HEK293T (cell line): ENCODE data around the gene FNTB.

Source experiments
- CTCF ChIA-PET: fragments of 350-600 bp; formaldehyde crosslinking; extraction: SDS; loops from one replicate; lab custom pipeline; 2021; ENCODE audit warnings: antibody characterized with exemption, inconsistent platforms; lab: Yijun Ruan, JAX
- POLR2A ChIA-PET: fragments of 350-600 bp; formaldehyde crosslinking; extraction: SDS; loops from one replicate; lab custom pipeline; 2020; ENCODE audit warnings: antibody characterized with exemption, inconsistent platforms; lab: Yijun Ruan, JAX
- DNase-seq: peaks from one replicate; pipeline ENCODE4 v3.0.0; 2012; ENCODE audit warnings: mixed read lengths; ENCODE audit errors: extremely low spot score
- ARNT ChIP-seq: fragments of 450-650 bp; IDR thresholded peaks from 2 replicates; pipeline ENCODE4 v1.6.1; 2017; ENCODE audit warnings: mild to moderate bottlenecking
- BHLHE40 ChIP-seq: fragments of 450-650 bp; IDR thresholded peaks from 2 replicates; pipeline ENCODE4 v1.6.1; 2016; ENCODE audit warnings: mild to moderate bottlenecking, moderate library complexity, borderline replicate concordance
- CTBP1 ChIP-seq: fragments of 450-650 bp; IDR thresholded peaks from 2 replicates; pipeline ENCODE4 v1.6.1; 2016; ENCODE audit warnings: borderline replicate concordance
- ELF4 ChIP-seq: fragments of 450-650 bp; IDR thresholded peaks from 2 replicates; pipeline ENCODE4 v1.6.1; 2017; ENCODE audit warnings: antibody characterized with exemption
- FOXA1 ChIP-seq: fragments of 450-650 bp; IDR thresholded peaks from 2 replicates; pipeline ENCODE4 v1.6.1; 2016; ENCODE audit warnings: mild to moderate bottlenecking
- FOXK2 ChIP-seq: fragments of 450-650 bp; IDR thresholded peaks from 2 replicates; pipeline ENCODE4 v1.6.1; 2016; ENCODE audit warnings: mild to moderate bottlenecking
- FOXM1 ChIP-seq: fragments of 450-650 bp; IDR thresholded peaks from 2 replicates; pipeline ENCODE4 v1.6.1; 2017; ENCODE audit warnings: mild to moderate bottlenecking, borderline replicate concordance
- HDGF ChIP-seq: fragments of 450-650 bp; IDR thresholded peaks from 2 replicates; pipeline ENCODE4 v1.6.1; 2017; ENCODE audit warnings: antibody characterized with exemption, borderline replicate concordance
- L3MBTL2 ChIP-seq: fragments of 450-650 bp; conservative IDR thresholded peaks from 2 replicates; pipeline ENCODE4 v1.6.1; 2016; ENCODE audit warnings: mild to moderate bottlenecking
- LEF1 ChIP-seq: fragments of 450-650 bp; IDR thresholded peaks from 2 replicates; pipeline ENCODE4 v1.6.1; 2017; ENCODE audit warnings: mild to moderate bottlenecking, borderline replicate concordance
- NFRKB ChIP-seq: fragments of 450-650 bp; IDR thresholded peaks from 2 replicates; pipeline ENCODE4 v1.6.1; 2016; ENCODE audit warnings: mild to moderate bottlenecking, moderate library complexity
- SP1 ChIP-seq: fragments of 450-650 bp; IDR thresholded peaks from 2 replicates; pipeline ENCODE4 v1.6.1; 2017
- SUZ12 ChIP-seq: fragments of 450-650 bp; IDR thresholded peaks from 2 replicates; pipeline ENCODE4 v1.6.1; 2016; ENCODE audit warnings: mild to moderate bottlenecking
- TARDBP ChIP-seq: fragments of 450-650 bp; IDR thresholded peaks from 2 replicates; pipeline ENCODE4 v1.6.1; 2016
- ZNF384 ChIP-seq: fragments of 450-650 bp; IDR thresholded peaks from 2 replicates; pipeline ENCODE4 v1.6.1; 2016
- TF ChIP-seq, protein P1 (sequence below): fragments of 450-650 bp; IDR thresholded peaks from 2 replicates; pipeline ENCODE4 v1.6.1; 2016

Gene FNTB

DNA sequence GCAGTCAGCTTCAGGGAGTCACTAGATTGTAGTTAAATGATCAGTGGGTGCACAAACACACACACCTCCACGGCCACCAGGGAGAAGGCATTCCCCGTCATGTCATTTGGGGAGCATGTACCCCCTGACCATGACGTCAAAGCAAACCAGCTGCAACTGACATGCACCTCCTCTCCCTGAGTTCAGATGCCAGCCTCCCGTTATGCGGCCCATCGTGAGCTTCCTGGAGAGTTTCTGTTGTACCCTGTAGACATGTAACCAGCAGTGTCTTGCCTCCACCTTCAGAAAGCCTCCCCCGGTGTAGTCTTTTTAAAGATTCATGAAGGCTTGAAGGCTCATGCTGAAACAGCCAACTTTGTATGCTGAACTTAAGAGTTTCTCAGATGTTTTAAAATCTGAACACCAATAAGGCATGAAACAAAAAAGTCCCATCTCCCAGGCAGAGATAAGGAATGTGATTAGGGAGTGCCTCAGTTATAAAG is 54.8 kb downstream of the FNTB start:
- ChIA-PET CTCF (no interaction called here), POLR2A (no interaction called here)
- TF ChIP-seq SUZ12 (no peak), BHLHE40 (no peak), FOXK2 (no peak), TARDBP (no peak), FOXM1 (no peak), NFRKB (no peak), ELF4 (no peak), SP1 (no peak), ZNF384 (no peak), FOXA1 (no peak), LEF1 (no peak), HDGF (no peak)
- TF ChIP-seq, protein P1, sequence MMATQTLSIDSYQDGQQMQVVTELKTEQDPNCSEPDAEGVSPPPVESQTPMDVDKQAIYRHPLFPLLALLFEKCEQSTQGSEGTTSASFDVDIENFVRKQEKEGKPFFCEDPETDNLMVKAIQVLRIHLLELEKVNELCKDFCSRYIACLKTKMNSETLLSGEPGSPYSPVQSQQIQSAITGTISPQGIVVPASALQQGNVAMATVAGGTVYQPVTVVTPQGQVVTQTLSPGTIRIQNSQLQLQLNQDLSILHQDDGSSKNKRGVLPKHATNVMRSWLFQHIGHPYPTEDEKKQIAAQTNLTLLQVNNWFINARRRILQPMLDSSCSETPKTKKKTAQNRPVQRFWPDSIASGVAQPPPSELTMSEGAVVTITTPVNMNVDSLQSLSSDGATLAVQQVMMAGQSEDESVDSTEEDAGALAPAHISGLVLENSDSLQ = no peak
- DNase-seq = no peak

DNA sequence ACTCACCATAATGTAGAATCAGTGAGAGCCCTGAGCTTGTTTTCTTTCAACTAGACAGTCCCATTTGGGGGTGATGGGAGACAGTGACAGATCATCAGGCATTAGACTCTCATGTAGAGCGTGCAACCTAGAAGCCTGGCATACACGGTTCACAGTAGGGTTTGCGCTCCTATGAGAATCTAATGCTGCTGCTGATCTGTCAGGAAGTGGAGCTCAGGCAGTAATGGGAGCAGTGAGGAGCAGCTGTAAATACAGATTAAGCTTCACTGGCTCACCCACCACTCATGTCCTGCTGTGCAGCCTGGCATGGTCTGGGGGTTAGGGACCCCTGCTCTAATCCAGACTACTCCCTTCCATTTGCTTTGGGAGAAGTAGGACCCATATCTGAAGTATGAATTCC is 55.6 kb downstream of the FNTB start:
- CTCF ChIA-PET = no interaction called here
- no peak for DNase-seq
- POLR2A ChIA-PET = no interaction called here
- TF ChIP-seq ELF4 = no peak
- TF ChIP-seq ARNT = no peak

DNA sequence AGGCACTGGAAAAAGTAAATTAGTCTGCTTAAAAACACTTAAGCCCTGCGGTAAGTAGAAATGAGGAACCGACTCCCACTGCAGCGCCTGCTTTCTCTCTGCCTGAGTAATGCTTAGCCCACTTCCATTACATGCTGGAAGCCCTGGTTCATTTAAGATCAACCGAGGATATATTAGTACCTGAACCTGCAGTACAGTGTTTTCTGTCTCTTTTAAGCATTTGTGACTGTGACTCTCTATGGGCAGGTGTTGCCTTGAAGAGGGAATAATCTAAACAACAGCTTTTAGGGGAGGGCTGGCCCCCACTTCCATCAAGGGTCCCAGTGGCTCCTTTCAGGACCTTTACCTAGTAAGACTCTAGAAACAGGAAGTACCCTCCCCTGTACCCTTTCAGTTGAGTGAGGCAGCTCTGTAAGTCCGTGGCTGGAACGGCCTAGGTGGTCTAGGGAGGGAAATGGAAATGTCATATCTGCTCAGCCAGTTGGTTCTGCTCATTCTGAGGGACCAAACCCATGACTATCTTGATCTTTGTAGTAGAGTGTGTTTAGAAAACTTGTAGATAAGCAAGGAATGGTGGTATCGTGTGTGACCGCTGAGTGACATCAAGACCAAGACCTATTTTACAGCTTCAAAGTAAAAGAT is 56.2 kb downstream of the FNTB start:
- POLR2A ChIA-PET = no interaction called here
- CTCF ChIA-PET = no interaction called here
- DNase-seq = no peak
- TF ChIP-seq FOXK2 = no peak
- TF ChIP-seq, protein P1 = no peak
- TF ChIP-seq FOXA1 = no peak
- no peak for TF ChIP-seq HDGF

DNA sequence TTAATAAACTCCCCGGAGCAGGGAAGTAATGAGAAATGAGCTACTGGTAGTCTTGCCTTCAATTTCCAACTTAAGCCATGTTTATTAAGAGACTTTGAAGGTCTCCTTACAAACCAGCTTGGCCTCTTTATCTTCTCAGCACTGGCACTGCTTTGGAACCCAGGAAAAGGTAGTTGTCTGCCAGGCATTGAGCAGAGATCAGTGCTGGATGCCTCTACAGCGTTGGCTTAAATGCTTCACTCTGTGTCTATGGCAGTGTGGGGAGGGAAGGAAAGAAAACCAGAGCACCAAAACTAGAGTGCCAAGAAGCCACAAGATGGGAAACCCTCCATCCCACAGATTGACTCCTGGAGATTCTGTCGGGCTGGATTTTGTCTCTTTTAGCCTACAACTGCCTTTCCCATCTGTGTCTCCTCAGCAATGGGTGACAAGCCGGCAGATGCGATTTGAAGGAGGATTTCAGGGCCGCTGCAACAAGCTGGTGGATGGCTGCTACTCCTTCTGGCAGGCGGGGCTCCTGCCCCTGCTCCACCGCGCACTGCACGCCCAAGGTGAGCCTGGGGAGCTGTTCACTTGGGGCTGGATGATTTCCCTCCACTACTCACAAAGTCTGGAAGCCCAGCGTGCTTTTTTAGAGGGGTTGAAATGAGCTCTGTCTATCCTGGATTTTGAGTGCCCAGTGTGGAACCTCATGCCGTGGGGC is 57.3 kb downstream of the FNTB start:
- DNase-seq = no peak
- POLR2A ChIA-PET = no interaction called here
- no peak for TF ChIP-seq ZNF384
- TF ChIP-seq FOXM1 = no peak
- TF ChIP-seq L3MBTL2 = no peak
- no peak for TF ChIP-seq FOXK2
- no peak for TF ChIP-seq SP1
- TF ChIP-seq BHLHE40 = no peak
- TF ChIP-seq ELF4 = no peak
- TF ChIP-seq TARDBP = no peak
- no peak for TF ChIP-seq ARNT
- TF ChIP-seq LEF1 = no peak
- TF ChIP-seq CTBP1 = no peak
- TF ChIP-seq FOXA1 = no peak
- TF ChIP-seq HDGF = no peak
- CTCF ChIA-PET = no interaction called here

DNA sequence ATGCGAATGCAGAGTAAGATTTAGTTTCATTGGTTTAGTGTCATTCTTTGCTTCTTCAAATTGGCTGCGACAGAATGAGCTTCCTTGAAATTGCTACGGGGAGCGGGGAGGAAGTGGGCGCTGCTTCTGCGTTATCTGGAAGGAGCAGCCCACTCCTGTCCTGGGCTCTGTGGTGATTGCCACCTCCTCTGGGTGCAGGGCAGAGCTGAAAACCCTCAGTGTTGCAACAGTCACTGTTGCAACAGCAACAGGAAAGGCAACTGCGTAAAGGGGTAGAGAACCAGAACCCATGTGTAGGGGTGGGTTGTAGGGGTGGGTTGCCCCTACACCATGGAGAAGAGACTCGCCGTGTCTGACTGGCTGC is 57.9 kb downstream of the FNTB start:
- CTCF ChIA-PET = interaction anchor here (1.0 kb wide), 1 partner anchor 25 kb away, joined by 3 read pairs; no protein-coding TSS in a partner anchor

DNA sequence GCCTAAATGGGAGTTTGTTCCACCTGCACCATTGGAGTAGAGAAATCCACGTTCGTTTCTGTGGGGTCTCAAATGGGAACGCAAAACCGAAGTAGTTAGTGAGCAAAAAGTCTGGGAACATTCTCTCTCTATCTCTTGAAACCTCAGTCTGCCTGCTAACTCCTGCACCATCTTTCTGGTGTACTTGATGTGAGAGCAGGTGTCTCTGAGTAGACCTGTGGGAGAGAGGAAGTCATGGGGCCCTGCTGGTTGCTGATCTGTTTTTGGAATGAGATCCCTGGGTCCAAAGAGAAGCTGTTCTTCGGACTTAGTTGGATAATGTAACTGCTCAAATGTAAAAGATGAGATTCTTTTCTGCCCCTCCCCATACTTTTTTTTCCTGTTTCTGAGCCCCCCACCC is 58.3 kb downstream of the FNTB start:
- POLR2A ChIA-PET = no interaction called here
- CTCF ChIA-PET = interaction anchor here (1.0 kb wide), 1 partner anchor 25 kb away, joined by 3 read pairs; no protein-coding TSS in a partner anchor
- TF ChIP-seq SP1 = no peak
- no peak for TF ChIP-seq ELF4
- TF ChIP-seq ARNT = no peak
- TF ChIP-seq FOXA1 = no peak
- no peak for TF ChIP-seq HDGF
- TF ChIP-seq TARDBP = no peak
- TF ChIP-seq L3MBTL2 = no peak
- no peak for TF ChIP-seq FOXK2
- no peak for TF ChIP-seq ZNF384
- TF ChIP-seq SUZ12 = no peak
- TF ChIP-seq FOXM1 = no peak
- TF ChIP-seq NFRKB = no peak
- TF ChIP-seq, protein P1 = no peak
- no peak for DNase-seq

More for the DNA sequence above, 57.9 kb downstream of the FNTB start:
- POLR2A ChIA-PET = no interaction called here
- TF ChIP-seq SP1 (no peak), TARDBP (no peak), FOXM1 (no peak), CTBP1 (no peak), ZNF384 (no peak), L3MBTL2 (no peak), SUZ12 (no peak), LEF1 (no peak), BHLHE40 (no peak), FOXA1 (no peak), HDGF (no peak), NFRKB (no peak), FOXK2 (no peak), ARNT (no peak), ELF4 (no peak)
- TF ChIP-seq, protein P1 = no peak
- no peak for DNase-seq
